Astrocyte (in vitro differentiated cells and primary cell): Measurements from ENCODE around the gene ADAM22.

Experiments
- EZH2 ChIP-seq: IDR thresholded peaks from 2 replicates; pipeline ENCODE4 v1.6.1; 2012; ENCODE audit warnings: mild to moderate bottlenecking, low read length, inconsistent platforms; ENCODE audit not compliant: insufficient read depth
- TF ChIP-seq, protein P1 (sequence below): IDR thresholded peaks from 2 replicates; pipeline ENCODE4 v1.5.1; 2011; ENCODE audit warnings: low read depth, mild to moderate bottlenecking, inconsistent platforms, low read length, moderate library complexity; ENCODE audit not compliant: insufficient read depth

DNA sequence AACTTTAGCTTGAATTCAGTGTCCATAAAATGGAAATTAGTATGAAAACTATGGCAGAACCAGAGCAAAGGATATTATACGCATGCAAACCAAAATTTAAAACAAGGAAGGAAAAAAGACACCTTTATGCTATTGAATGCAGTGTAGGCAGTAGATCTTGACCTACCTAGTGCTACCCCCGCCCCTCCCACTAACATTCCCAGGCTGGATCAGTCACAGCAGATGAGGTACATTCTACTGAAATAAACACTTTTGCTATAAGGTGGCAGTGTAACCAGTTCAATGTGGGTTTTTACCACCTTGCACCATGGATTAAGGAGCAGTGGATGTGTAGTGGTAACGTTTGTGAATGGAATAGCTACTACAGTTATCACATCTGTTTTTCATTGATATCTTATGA lies 257.9 kb downstream of the ADAM22 start:
- no peak for TF ChIP-seq EZH2
- TF ChIP-seq, protein P1, sequence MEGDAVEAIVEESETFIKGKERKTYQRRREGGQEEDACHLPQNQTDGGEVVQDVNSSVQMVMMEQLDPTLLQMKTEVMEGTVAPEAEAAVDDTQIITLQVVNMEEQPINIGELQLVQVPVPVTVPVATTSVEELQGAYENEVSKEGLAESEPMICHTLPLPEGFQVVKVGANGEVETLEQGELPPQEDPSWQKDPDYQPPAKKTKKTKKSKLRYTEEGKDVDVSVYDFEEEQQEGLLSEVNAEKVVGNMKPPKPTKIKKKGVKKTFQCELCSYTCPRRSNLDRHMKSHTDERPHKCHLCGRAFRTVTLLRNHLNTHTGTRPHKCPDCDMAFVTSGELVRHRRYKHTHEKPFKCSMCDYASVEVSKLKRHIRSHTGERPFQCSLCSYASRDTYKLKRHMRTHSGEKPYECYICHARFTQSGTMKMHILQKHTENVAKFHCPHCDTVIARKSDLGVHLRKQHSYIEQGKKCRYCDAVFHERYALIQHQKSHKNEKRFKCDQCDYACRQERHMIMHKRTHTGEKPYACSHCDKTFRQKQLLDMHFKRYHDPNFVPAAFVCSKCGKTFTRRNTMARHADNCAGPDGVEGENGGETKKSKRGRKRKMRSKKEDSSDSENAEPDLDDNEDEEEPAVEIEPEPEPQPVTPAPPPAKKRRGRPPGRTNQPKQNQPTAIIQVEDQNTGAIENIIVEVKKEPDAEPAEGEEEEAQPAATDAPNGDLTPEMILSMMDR, result no peak
